Measurements from ENCODE around the gene LHX5. TPM values are rescaled to one million over a fixed set of nuclear protein-coding genes. Genes with fewer than 3 reads are reported as not detected.
"Not testable (repeated sequence)": the region's sequence is repeated elsewhere in the genome, so short reads cannot be mapped to it uniquely, and the experiment has no call there.

Gene LHX5
- total RNA-seq, 1 donor from 2014 or later = not detected

DNA sequence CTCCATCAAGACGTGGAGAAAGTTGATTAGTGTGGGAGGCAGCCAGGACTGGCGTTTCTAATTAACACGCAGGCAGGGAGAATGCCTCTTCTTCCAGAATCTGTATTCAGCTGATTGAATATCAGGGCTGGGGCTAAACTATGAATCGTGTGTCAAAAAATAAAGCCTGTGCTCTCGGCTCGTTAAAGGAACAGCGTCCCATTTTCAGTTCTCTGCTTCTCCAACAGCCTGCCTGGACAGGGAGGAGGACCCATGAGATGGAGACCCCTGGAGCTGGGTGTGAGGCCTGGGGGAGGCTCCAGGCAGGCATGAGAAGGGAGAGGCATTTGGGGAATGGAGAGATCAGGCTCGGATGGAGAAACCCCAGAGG lies 28.6 kb upstream of the LHX5 start:
- peaks cover 5% of the 10 kb centered on the region for H3K27me3 Mint-ChIP-seq (ENCODE audit: unreplicated experiment)

GRCh38 chr12:113498490-113498889 lies 26.8 kb upstream of the LHX5 start:
- peaks cover 7% of the 10 kb centered on the region for H3K27me3 Mint-ChIP-seq (ENCODE audit: unreplicated experiment)
- no peaks in the 10 kb centered on the region for H3K4me1 Mint-ChIP-seq (ENCODE audit: unreplicated experiment)
- H3K9me3 Mint-ChIP-seq (ENCODE audit: unreplicated experiment) = no peaks in the 10 kb centered on the region

More for the DNA sequence above, 28.6 kb upstream of the LHX5 start:
- no peak for TF ChIP-seq CTCF (IDR thresholded peaks at IDR 0.05; ENCODE audit: unreplicated experiment)
- no peak overlapping the region for H3K27ac Mint-ChIP-seq (ENCODE audit: unreplicated experiment)
- no peak overlapping the region for H3K4me3 Mint-ChIP-seq (ENCODE audit: unreplicated experiment)
- no peak for DNase-seq (ENCODE audit: low spot score)
- no peaks in the 10 kb centered on the region for H3K4me1 Mint-ChIP-seq (ENCODE audit: unreplicated experiment)
- no peaks in the 10 kb centered on the region for H3K36me3 Mint-ChIP-seq (ENCODE audit: low read depth, unreplicated experiment)
- no peaks in the 10 kb centered on the region for H3K9me3 Mint-ChIP-seq (ENCODE audit: unreplicated experiment)

DNA sequence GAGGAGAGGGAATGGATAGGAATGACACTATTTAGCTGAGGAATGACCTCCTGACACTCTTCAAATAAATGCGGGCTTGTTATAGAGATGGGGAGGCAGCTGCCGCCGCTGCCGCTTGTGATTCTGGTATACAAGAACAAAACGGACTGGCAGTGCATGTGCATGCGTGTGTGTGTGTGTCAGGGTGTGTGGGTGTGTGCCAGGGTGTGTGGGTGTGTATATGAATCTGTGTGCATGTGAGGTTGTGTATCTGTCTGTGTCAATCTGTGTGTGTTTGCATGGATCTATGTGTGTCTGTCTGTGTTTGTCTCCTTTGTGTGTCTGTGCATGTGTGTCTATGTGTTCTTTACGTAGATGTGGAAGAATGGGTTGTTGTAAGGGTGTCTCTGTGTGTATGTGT lies 26.0 kb upstream of the LHX5 start:
- Mint-ChIP-seq H3K36me3 (ENCODE audit: low read depth, unreplicated experiment) (no peaks in the 10 kb centered on the region), H3K27me3 (ENCODE audit: unreplicated experiment) (peaks cover 7% of the 10 kb centered on the region), H3K4me3 (ENCODE audit: unreplicated experiment) (no peak overlapping the region), H3K27ac (ENCODE audit: unreplicated experiment) (no peak overlapping the region), H3K9me3 (ENCODE audit: unreplicated experiment) (no peaks in the 10 kb centered on the region), H3K4me1 (ENCODE audit: unreplicated experiment) (no peaks in the 10 kb centered on the region)
- no peak for DNase-seq (ENCODE audit: low spot score)
- TF ChIP-seq CTCF (IDR thresholded peaks at IDR 0.05; ENCODE audit: unreplicated experiment) = no peak

More at GRCh38 chr12:113498490-113498889, 26.8 kb upstream of the LHX5 start:
- TF ChIP-seq CTCF (IDR thresholded peaks at IDR 0.05; ENCODE audit: unreplicated experiment) = no peak
- Mint-ChIP-seq H3K36me3 (ENCODE audit: low read depth, unreplicated experiment) (no peaks in the 10 kb centered on the region), H3K4me3 (ENCODE audit: unreplicated experiment) (no peak overlapping the region), H3K27ac (ENCODE audit: unreplicated experiment) (no peak overlapping the region)
- no peak for DNase-seq (ENCODE audit: low spot score)

DNA sequence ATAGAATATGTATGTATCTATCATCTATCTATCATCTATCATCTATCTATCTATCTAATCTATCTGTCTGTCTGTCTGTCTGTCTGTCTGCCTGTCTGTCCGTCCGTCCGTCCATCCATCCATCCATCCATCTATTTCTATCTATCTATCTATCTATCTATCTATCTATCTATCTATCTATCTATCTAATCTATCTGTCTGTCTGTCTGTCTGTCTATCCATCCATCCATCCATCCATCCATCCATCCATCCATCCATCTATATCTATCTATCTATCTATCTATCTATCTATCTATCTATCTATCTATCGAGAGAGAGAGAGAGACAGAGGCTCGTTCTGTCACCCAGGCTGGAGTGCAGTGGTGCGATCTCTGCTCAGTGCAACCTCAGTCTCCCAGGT lies 24.3 kb upstream of the LHX5 start:
- H3K9me3 Mint-ChIP-seq (ENCODE audit: unreplicated experiment); H3K27me3 Mint-ChIP-seq (ENCODE audit: unreplicated experiment); H3K4me3 Mint-ChIP-seq (ENCODE audit: unreplicated experiment); H3K4me1 Mint-ChIP-seq (ENCODE audit: unreplicated experiment); H3K36me3 Mint-ChIP-seq (ENCODE audit: low read depth, unreplicated experiment); H3K27ac Mint-ChIP-seq (ENCODE audit: unreplicated experiment); DNase-seq (ENCODE audit: low spot score): not testable (repeated sequence)

- H3K27me3 Mint-ChIP-seq (ENCODE audit: unreplicated experiment) = peaks cover 7% of the 10 kb centered on the region
- no peak for DNase-seq (ENCODE audit: low spot score)
- H3K27ac Mint-ChIP-seq (ENCODE audit: unreplicated experiment) = no peak overlapping the region
- no peaks in the 10 kb centered on the region for H3K9me3 Mint-ChIP-seq (ENCODE audit: unreplicated experiment)
- no peak for TF ChIP-seq CTCF (IDR thresholded peaks at IDR 0.05; ENCODE audit: unreplicated experiment)
- no peaks in the 10 kb centered on the region for H3K36me3 Mint-ChIP-seq (ENCODE audit: low read depth, unreplicated experiment)
- H3K4me3 Mint-ChIP-seq (ENCODE audit: unreplicated experiment) = no peak overlapping the region
- no peaks in the 10 kb centered on the region for H3K4me1 Mint-ChIP-seq (ENCODE audit: unreplicated experiment)
Observed at GRCh38 chr12:113488322-113488721, 16.7 kb upstream of the LHX5 start.

GRCh38 chr12:113486722-113487121 lies 15.1 kb upstream of the LHX5 start:
- Mint-ChIP-seq H3K4me3 (ENCODE audit: unreplicated experiment) (no peak overlapping the region), H3K27ac (ENCODE audit: unreplicated experiment) (no peak overlapping the region), H3K36me3 (ENCODE audit: low read depth, unreplicated experiment) (no peaks in the 10 kb centered on the region), H3K9me3 (ENCODE audit: unreplicated experiment) (no peaks in the 10 kb centered on the region), H3K4me1 (ENCODE audit: unreplicated experiment) (no peaks in the 10 kb centered on the region), H3K27me3 (ENCODE audit: unreplicated experiment) (peaks cover 7% of the 10 kb centered on the region)
- no peak for TF ChIP-seq CTCF (IDR thresholded peaks at IDR 0.05; ENCODE audit: unreplicated experiment)
- no peak for DNase-seq (ENCODE audit: low spot score)

Data from endothelial cell (in vitro differentiated cells).